ENCODE data around the gene SLC25A21.
"Not testable (repeated sequence)": the region's sequence is repeated elsewhere in the genome, so short reads cannot be mapped to it uniquely, and the experiment has no call there.

The SLC25A21 gene

GRCh38 chr14:36866867-36867266 is 305.5 kb downstream of the SLC25A21 start:
- Histone ChIP-seq H3K9me2 (replicated peaks; ENCODE audit: control insufficient read depth, low read length) (no peaks in the 10 kb centered on the region), H3K27me3 (ENCODE audit: control insufficient read depth, low read length) (no peaks in the 10 kb centered on the region), H3K36me3 (ENCODE audit: control insufficient read depth, low read length) (no peaks in the 10 kb centered on the region)

GRCh38 chr14:36863271-36863670 is 309.1 kb downstream of the SLC25A21 start:
- H3F3A ChIP-seq (ENCODE audit: control insufficient read depth, insufficient read depth) = no peaks in the 10 kb centered on the region
- TF ChIP-seq EZH2phosphoT487 (IDR thresholded peaks at IDR 0.05; ENCODE audit: borderline replicate concordance, low read length) (no peak), CTCF (IDR thresholded peaks at IDR 0.05; ENCODE audit: low read depth, low read length, poor library complexity, severe bottlenecking) (no peak)
- no peaks in the 10 kb centered on the region for H3K9me3 ChIP-seq (ENCODE audit: control insufficient read depth, insufficient read depth, low read length)
- H3K79me2 ChIP-seq (ENCODE audit: control insufficient read depth, low read length) = no peaks in the 10 kb centered on the region
- no peaks in the 10 kb centered on the region for H3K36me3 ChIP-seq (ENCODE audit: control insufficient read depth, low read length)
- no peaks in the 10 kb centered on the region for H3K27me3 ChIP-seq (ENCODE audit: control insufficient read depth, low read length)
- no peaks in the 10 kb centered on the region for H3K9me2 ChIP-seq (replicated peaks; ENCODE audit: control insufficient read depth, low read length)
- H4K20me1 ChIP-seq (ENCODE audit: control insufficient read depth, insufficient read depth, low read depth, low read length) = no peaks in the 10 kb centered on the region
- no peak overlapping the region for H3K4me2 ChIP-seq (ENCODE audit: low read length)
- no peaks in the 10 kb centered on the region for H3K4me1 ChIP-seq (ENCODE audit: control insufficient read depth, low read length)
- H3K4me3 ChIP-seq (ENCODE audit: low read length) = no peak overlapping the region
- H3K27ac ChIP-seq (ENCODE audit: low read depth, low read length) = no peak overlapping the region

More at GRCh38 chr14:36866867-36867266, 305.5 kb downstream of the SLC25A21 start:
- Histone ChIP-seq H3K4me3 (ENCODE audit: low read length) (no peak overlapping the region), H3K79me2 (ENCODE audit: control insufficient read depth, low read length) (no peaks in the 10 kb centered on the region), H3F3A (ENCODE audit: control insufficient read depth, insufficient read depth) (no peaks in the 10 kb centered on the region), H3K4me1 (ENCODE audit: control insufficient read depth, low read length) (no peaks in the 10 kb centered on the region), H3K9me3 (ENCODE audit: control insufficient read depth, insufficient read depth, low read length) (no peaks in the 10 kb centered on the region), H3K27ac (ENCODE audit: low read depth, low read length) (no peak overlapping the region), H4K20me1 (ENCODE audit: control insufficient read depth, insufficient read depth, low read depth, low read length) (no peaks in the 10 kb centered on the region), H3K4me2 (ENCODE audit: low read length) (no peak overlapping the region)
- TF ChIP-seq EZH2phosphoT487 (IDR thresholded peaks at IDR 0.05; ENCODE audit: borderline replicate concordance, low read length) = no peak
- no peak for TF ChIP-seq CTCF (IDR thresholded peaks at IDR 0.05; ENCODE audit: low read depth, low read length, poor library complexity, severe bottlenecking)

- not testable (repeated sequence) for H3K9me3 ChIP-seq (ENCODE audit: control insufficient read depth, insufficient read depth, low read length); H4K20me1 ChIP-seq (ENCODE audit: control insufficient read depth, insufficient read depth, low read depth, low read length); H3K4me2 ChIP-seq (ENCODE audit: low read length); H3K4me1 ChIP-seq (ENCODE audit: control insufficient read depth, low read length); H3K27ac ChIP-seq (ENCODE audit: low read depth, low read length); H3K4me3 ChIP-seq (ENCODE audit: low read length); H3K36me3 ChIP-seq (ENCODE audit: control insufficient read depth, low read length); H3K9me2 ChIP-seq (replicated peaks; ENCODE audit: control insufficient read depth, low read length); H3F3A ChIP-seq (ENCODE audit: control insufficient read depth, insufficient read depth); H3K27me3 ChIP-seq (ENCODE audit: control insufficient read depth, low read length); H3K79me2 ChIP-seq (ENCODE audit: control insufficient read depth, low read length)
Measured at GRCh38 chr14:36862237-36862636, 310.2 kb downstream of the SLC25A21 start.

GRCh38 chr14:36860831-36861230 is 311.6 kb downstream of the SLC25A21 start:
- H3K36me3 ChIP-seq (ENCODE audit: control insufficient read depth, low read length) = no peaks in the 10 kb centered on the region
- no peaks in the 10 kb centered on the region for H4K20me1 ChIP-seq (ENCODE audit: control insufficient read depth, insufficient read depth, low read depth, low read length)
- H3K4me3 ChIP-seq (ENCODE audit: low read length) = no peak overlapping the region
- H3K27me3 ChIP-seq (ENCODE audit: control insufficient read depth, low read length) = no peaks in the 10 kb centered on the region
- no peak overlapping the region for H3K27ac ChIP-seq (ENCODE audit: low read depth, low read length)
- no peak overlapping the region for H3K4me2 ChIP-seq (ENCODE audit: low read length)
- no peaks in the 10 kb centered on the region for H3K79me2 ChIP-seq (ENCODE audit: control insufficient read depth, low read length)
- TF ChIP-seq CTCF (IDR thresholded peaks at IDR 0.05; ENCODE audit: low read depth, low read length, poor library complexity, severe bottlenecking) (no peak), EZH2phosphoT487 (IDR thresholded peaks at IDR 0.05; ENCODE audit: borderline replicate concordance, low read length) (no peak)
- no peaks in the 10 kb centered on the region for H3K4me1 ChIP-seq (ENCODE audit: control insufficient read depth, low read length)
- H3K9me2 ChIP-seq (replicated peaks; ENCODE audit: control insufficient read depth, low read length) = no peaks in the 10 kb centered on the region
- no peaks in the 10 kb centered on the region for H3F3A ChIP-seq (ENCODE audit: control insufficient read depth, insufficient read depth)
- no peaks in the 10 kb centered on the region for H3K9me3 ChIP-seq (ENCODE audit: control insufficient read depth, insufficient read depth, low read length)

Measured in DOHH2 (cell line).